Measurements from ENCODE around the gene FOXN3. TPM values are rescaled to one million over a fixed set of nuclear protein-coding genes. Genes with fewer than 3 reads are reported as not detected.

FOXN3 gene
- polyA plus RNA-seq, 1 of the 3 experiments (the other 2 are of a cell fraction), result 9.8 TPM

GRCh38 chr14:89292579-89293313 is 124.3 kb downstream of the FOXN3 start:
- H2AFZ ChIP-seq (ENCODE audit: low read depth), result no peak overlapping the region
- no peak overlapping the region for H3K27ac ChIP-seq (ENCODE audit: low read depth in 2 of 2, low read length in 1 of 2)
- no peaks in the 10 kb centered on the region for H4K20me1 ChIP-seq (ENCODE audit: insufficient read depth)
- H3K27me3 ChIP-seq (ENCODE audit: insufficient read depth), result no peaks in the 10 kb centered on the region
- TF ChIP-seq TAF1 (IDR thresholded peaks at IDR 0.05; ENCODE audit: borderline replicate concordance, low read depth, low read length), result no peak
- no peak for TF ChIP-seq GABPA (IDR thresholded peaks at IDR 0.05; ENCODE audit: low read depth)
- TF ChIP-seq NRF1 (IDR thresholded peaks at IDR 0.05; ENCODE audit: low read depth, low read length), result no peak
- no peak for TF ChIP-seq JUND (IDR thresholded peaks at IDR 0.05)
- TF ChIP-seq POLR2AphosphoS5 (IDR thresholded peaks at IDR 0.05; ENCODE audit: low read depth, low read length), result no peak
- TF ChIP-seq IRF3 (IDR thresholded peaks at IDR 0.05; ENCODE audit: low read depth, low read length), result no peak
- TF ChIP-seq EP300 (IDR thresholded peaks at IDR 0.05; ENCODE audit: borderline replicate concordance in 1 of 2, low read depth in 1 of 2, low read length in 1 of 2), result no peak
- no peak for TF ChIP-seq TCF12 (IDR thresholded peaks at IDR 0.05)
- TF ChIP-seq USF1 (IDR thresholded peaks at IDR 0.05; ENCODE audit: borderline replicate concordance, low read depth), result no peak
- 93% methylated on average over 13 of the region's 13 CpGs for WGBS (ENCODE audit: low lambda C conversion rate)
- ChIA-PET POLR2A (no interaction called here), CTCF (no interaction called here)
- H3F3A ChIP-seq (replicated peaks; ENCODE audit: insufficient read depth), result no peaks in the 10 kb centered on the region
- H3K4me2 ChIP-seq, result no peak overlapping the region
- H3K79me2 ChIP-seq (ENCODE audit: insufficient read depth), result no peaks in the 10 kb centered on the region
- peaks cover 0 to 5% of the 10 kb centered on the region in 2 experiments for H3K36me3 ChIP-seq (replicated peaks in 1 of 2; ENCODE audit: control insufficient read depth in 1 of 2, insufficient read depth in 2 of 2, low read length in 1 of 2)
- H3K4me3 ChIP-seq (ENCODE audit: low read depth in 2 of 2, low read length in 1 of 2), result no peak overlapping the region
- no peaks in the 10 kb centered on the region for H3K9me3 ChIP-seq
- no peak for DNase-seq
- peaks cover 0 to 15% of the 10 kb centered on the region in 2 experiments; a peak in 1 of 4 replicates for H3K4me1 ChIP-seq (ENCODE audit: control insufficient read depth in 1 of 2, insufficient read depth in 2 of 2, low read depth in 1 of 2, low read length in 1 of 2)
- no peaks in the 10 kb centered on the region for H3K9me2 ChIP-seq
- H3K9ac ChIP-seq, result no peak overlapping the region

- CTCF ChIA-PET, result no interaction called here
These were observed 125.6 kb downstream of the FOXN3 start for GRCh38 chr14:89291351-89291940.

More at GRCh38 chr14:89291351-89291940, 125.6 kb downstream of the FOXN3 start:
- H3K4me3 ChIP-seq (ENCODE audit: low read depth in 2 of 2, low read length in 1 of 2), result no peak overlapping the region
- no peak overlapping the region for H3K4me2 ChIP-seq
- no peak overlapping the region for H2AFZ ChIP-seq (ENCODE audit: low read depth)
- peaks cover 0 to 15% of the 10 kb centered on the region in 2 experiments; a peak in 1 of 4 replicates for H3K4me1 ChIP-seq (ENCODE audit: control insufficient read depth in 1 of 2, insufficient read depth in 2 of 2, low read depth in 1 of 2, low read length in 1 of 2)
- no peak overlapping the region for H3K9ac ChIP-seq
- H3F3A ChIP-seq (replicated peaks; ENCODE audit: insufficient read depth), result no peaks in the 10 kb centered on the region
- no peak for TF ChIP-seq CTCF (IDR thresholded peaks at IDR 0.05)
- no peak for TF ChIP-seq EZH2phosphoT487 (IDR thresholded peaks at IDR 0.05; ENCODE audit: borderline replicate concordance, low read depth)
- H4K20me1 ChIP-seq (ENCODE audit: insufficient read depth), result no peaks in the 10 kb centered on the region
- peaks cover 0 to 5% of the 10 kb centered on the region in 2 experiments for H3K36me3 ChIP-seq (replicated peaks in 1 of 2; ENCODE audit: control insufficient read depth in 1 of 2, insufficient read depth in 2 of 2, low read length in 1 of 2)
- WGBS (ENCODE audit: low lambda C conversion rate), result 94% methylated on average over 9 of the region's 9 CpGs
- no peaks in the 10 kb centered on the region for H3K27me3 ChIP-seq (ENCODE audit: insufficient read depth)
- H3K9me3 ChIP-seq, result no peaks in the 10 kb centered on the region
- POLR2A ChIA-PET, result no interaction called here
- no peaks in the 10 kb centered on the region for H3K79me2 ChIP-seq (ENCODE audit: insufficient read depth)
- H3K9me2 ChIP-seq, result no peaks in the 10 kb centered on the region
- no peak overlapping the region for H3K27ac ChIP-seq (ENCODE audit: low read depth in 2 of 2, low read length in 1 of 2)
- no peak for DNase-seq

Measured in SK-N-SH (cell line).